HAP-1 (cell line): Measurements from ENCODE around the gene MCM5.
A peak's percentile ranks its signal among the peaks of the same experiment; 100 is the strongest.

Source experiments
- DNase-seq, 2 experiments: peaks; one replicate each; pipeline ENCODE4 v3.0.0-alpha.2; 2016 to 2020; ENCODE audit warnings: low spot score in 2 of 2
- H3K27me3 ChIP-seq: fragments of 250-450 bp; sonication (Bioruptor Pico); 2 replicates; pipeline ENCODE4 v1.5.1; 2020; ENCODE audit warnings: low read depth, mild to moderate bottlenecking, moderate library complexity
- H3K36me3 ChIP-seq: fragments of 250-450 bp; sonication (Bioruptor Pico); replicated peaks from 2 replicates; pipeline ENCODE4 v1.5.1; 2020; ENCODE audit warnings: mild to moderate bottlenecking
- H3K4me1 ChIP-seq: fragments of 250-450 bp; sonication (Bioruptor Pico); 2 replicates; pipeline ENCODE4 v1.5.1; 2020; ENCODE audit warnings: mild to moderate bottlenecking
- H3K4me3 ChIP-seq: fragments of 250-450 bp; sonication (Bioruptor Pico); 2 replicates; pipeline ENCODE4 v1.5.1; 2020; ENCODE audit warnings: mild to moderate bottlenecking, moderate library complexity
- H3K9me3 ChIP-seq: fragments of 250-450 bp; sonication (Bioruptor Pico); 2 replicates; pipeline ENCODE4 v1.5.1; 2020; ENCODE audit warnings: mild to moderate bottlenecking, moderate library complexity
- in situ Hi-C: fragments of 300-500 bp; cut with MboI; formaldehyde crosslinking; loops from 3 replicates; pipeline ENCODE4 v1.14.3; 2020; ENCODE audit warnings: low sequenced_read_pairs, inconsistent platforms, mixed read lengths

The MCM5 gene

DNA sequence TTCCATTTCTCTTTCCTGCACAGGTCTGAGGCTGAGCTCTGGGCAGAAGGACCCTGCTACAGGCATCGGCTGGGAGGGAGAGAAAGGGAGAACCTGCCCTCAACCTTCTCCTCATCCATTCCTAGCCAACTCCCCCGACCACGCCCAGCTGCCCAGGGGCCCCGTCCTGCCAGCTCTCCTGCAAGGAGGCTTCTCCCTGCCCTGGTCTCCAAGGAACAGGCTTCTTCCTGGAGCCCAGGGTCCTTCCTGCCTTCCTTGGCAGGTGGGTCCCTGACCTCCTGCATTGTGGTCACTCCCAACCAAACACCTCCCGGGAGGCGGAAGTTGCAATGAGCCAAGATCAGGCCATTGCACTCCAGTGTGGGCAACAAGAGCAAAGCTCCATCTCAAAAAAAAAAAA is 31.6 kb upstream of the MCM5 start:
- Histone ChIP-seq H3K4me1 (peaks cover 26% of the 10 kb centered on the region), H3K36me3 (no peaks in the 10 kb centered on the region), H3K4me3 (no peak overlapping the region), H3K9me3 (0 out of 2 replicates have a peak, but pooled peaks cover 2% of the 10 kb centered on the region), H3K27me3 (no peaks in the 10 kb centered on the region)
- in situ Hi-C loops, result no loop called here
- DNase-seq, result no peak

DNA sequence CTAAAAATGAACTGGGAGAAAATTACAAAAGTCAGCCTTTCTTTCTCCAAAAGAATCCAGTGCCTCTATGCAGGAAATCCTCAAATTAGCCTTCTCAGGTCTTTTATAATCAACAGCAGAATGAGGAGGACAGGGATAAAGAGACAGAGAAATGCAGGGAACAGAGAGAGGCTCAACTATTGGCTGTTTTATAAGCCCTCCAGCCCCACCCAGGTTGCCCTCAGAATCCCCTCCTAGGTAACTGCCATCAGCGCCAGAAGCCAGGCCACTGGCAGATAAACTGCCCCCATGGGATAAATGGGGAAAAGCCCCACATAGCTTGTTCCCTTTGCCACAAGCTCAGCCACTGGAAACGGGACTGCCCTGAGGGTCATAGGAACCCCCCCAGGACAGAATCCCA is 29.9 kb upstream of the MCM5 start:
- DNase-seq, result peak; percentile 71 to 75
- in situ Hi-C loops, result no loop called here

DNA sequence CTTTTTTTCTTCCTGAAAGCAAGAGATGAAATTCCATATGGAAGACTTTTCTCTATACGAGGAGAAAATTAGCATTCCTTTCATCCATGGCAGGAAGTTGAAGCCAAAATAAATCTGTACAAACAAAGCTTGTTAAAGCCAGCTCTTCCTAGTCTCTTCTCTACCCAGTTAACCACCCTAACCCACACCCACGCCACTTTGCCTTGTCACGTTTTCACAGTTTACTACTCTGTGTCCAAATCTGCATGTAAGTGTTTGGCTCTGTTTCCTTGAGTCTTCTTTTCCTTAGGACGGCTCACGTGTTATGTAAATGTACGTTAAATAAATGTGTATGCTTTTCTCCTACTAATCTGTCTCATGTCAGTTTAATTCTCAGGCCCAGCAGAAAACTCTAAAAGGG is 26.2 kb upstream of the MCM5 start:
- peak in 1 of 2 experiments; percentile 34 for DNase-seq
- H3K4me3 ChIP-seq, result no peak overlapping the region
- H3K4me1 ChIP-seq, result peaks cover 49% of the 10 kb centered on the region
- H3K9me3 ChIP-seq, result 0 out of 2 replicates have a peak, but pooled peaks cover 2% of the 10 kb centered on the region
- H3K36me3 ChIP-seq, result no peaks in the 10 kb centered on the region
- no peaks in the 10 kb centered on the region for H3K27me3 ChIP-seq
- in situ Hi-C loops, result no loop called here

More for the DNA sequence above, 29.9 kb upstream of the MCM5 start:
- H3K4me1 ChIP-seq, result peaks cover 30% of the 10 kb centered on the region
- no peaks in the 10 kb centered on the region for H3K36me3 ChIP-seq
- H3K9me3 ChIP-seq, result 0 out of 2 replicates have a peak, but pooled peaks cover 2% of the 10 kb centered on the region
- no peaks in the 10 kb centered on the region for H3K27me3 ChIP-seq
- no peak overlapping the region for H3K4me3 ChIP-seq

DNA sequence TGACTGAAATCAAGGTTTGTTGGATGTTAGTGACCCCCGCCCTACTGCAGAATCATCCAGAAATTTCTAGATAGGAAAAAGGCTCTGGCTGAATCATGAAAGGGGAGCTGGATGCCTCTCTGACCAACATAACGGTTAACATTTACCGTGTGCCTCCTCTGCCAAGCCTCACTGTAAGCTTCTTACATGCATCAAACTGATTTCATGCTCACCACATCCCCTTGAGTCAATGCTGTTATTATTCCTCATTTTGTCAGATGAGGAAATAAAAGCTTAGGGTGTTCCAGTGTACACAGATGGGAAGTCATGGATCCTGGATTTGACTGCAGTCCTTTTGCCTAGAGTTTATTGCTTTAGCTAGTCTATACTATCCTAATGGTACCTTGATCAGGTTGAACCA is 24.9 kb upstream of the MCM5 start:
- Histone ChIP-seq H3K9me3 (no peaks in the 10 kb centered on the region), H3K27me3 (no peaks in the 10 kb centered on the region), H3K36me3 (no peaks in the 10 kb centered on the region), H3K4me3 (no peak overlapping the region), H3K4me1 (peaks cover 43% of the 10 kb centered on the region)
- in situ Hi-C loops, result no loop called here
- DNase-seq, result no peak

DNA sequence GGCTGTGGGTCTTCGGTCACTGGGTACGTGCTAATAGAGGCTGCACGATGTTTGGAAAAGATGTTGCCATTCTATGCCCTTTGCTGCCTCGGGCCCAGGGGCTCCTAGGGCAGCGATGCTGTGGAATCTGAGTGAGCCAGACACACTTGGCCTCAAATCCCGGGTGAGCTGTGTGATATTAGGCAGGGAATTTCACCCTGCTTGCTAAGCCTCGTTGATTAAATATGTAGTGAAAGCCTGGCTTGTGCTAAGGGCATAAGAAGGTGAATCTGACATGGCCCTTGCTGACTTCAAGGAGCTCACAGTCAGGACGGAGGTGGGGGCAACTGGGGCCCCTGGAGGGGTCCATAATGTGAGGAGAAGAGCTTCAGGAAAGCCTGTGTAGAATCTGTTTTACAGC is 24.4 kb upstream of the MCM5 start:
- H3K36me3 ChIP-seq, result no peaks in the 10 kb centered on the region
- in situ Hi-C loops, result no loop called here
- peaks cover 40% of the 10 kb centered on the region for H3K4me1 ChIP-seq
- no peaks in the 10 kb centered on the region for H3K9me3 ChIP-seq
- H3K27me3 ChIP-seq, result no peaks in the 10 kb centered on the region
- no peak for DNase-seq
- no peak overlapping the region for H3K4me3 ChIP-seq

DNA sequence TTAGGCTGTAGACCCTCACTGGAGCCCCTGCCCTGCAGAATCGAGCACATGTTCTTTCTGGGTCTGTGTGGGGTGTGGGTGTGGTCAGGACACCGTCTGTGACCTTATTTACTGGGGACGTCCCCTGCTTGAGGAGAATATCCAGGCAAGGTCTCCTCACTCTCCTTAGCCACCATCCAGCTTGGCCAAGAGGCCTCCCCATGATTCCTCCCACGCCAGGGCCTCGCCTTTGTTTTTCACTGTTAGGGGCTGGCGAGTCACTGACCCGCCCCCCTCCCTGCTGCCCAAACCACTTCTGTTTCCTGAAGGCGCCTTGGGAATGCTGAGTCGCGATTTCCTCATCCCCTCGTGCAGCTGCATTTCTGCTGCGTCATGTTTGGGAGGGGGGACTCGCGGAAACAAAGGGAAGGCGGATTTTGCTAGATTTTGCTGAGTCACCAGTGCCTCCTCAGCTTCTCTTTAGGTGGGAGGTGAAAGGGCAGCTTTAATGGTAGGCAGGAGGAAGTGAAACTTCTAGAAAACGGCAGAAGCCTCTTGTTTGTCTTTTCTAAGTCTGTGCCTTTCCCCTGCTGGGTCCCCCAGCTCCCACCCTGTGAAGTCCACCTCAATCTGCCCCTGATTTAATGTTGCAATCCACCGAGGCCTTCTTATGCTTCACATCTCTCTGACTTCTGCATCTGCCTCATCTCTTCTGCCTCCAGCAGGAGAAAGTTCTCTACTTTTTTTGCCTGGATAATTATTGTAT is 23.0 kb upstream of the MCM5 start:
- Histone ChIP-seq H3K4me1 (peaks cover 48% of the 10 kb centered on the region), H3K27me3 (no peaks in the 10 kb centered on the region), H3K9me3 (no peaks in the 10 kb centered on the region), H3K36me3 (no peaks in the 10 kb centered on the region), H3K4me3 (no peak overlapping the region)
- in situ Hi-C loops, result no loop called here
- DNase-seq, result peak; percentile 91 to 94

DNA sequence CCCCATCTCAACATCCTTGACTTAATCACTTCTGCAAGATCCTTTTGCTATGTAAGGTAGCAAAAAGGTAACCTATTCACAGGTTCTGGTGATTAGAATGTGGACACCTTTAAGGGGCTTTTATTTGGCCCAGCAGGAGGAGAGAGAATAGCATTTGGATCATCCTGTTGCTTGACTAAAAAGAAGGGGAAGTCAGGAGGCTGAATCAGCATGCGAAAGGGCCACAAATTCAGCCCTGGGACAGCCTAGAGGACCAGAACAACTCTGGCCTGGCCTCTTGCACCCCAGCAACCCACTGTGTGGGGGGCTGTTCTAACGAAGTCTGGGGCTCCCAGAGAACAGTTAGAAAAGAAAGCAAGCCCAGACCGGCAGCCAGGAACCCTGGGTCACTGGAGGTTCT is 22.2 kb upstream of the MCM5 start:
- H3K9me3 ChIP-seq, result no peaks in the 10 kb centered on the region
- H3K36me3 ChIP-seq, result no peaks in the 10 kb centered on the region
- in situ Hi-C loops, result no loop called here
- peaks cover 46% of the 10 kb centered on the region for H3K4me1 ChIP-seq
- no peak overlapping the region for H3K4me3 ChIP-seq
- H3K27me3 ChIP-seq, result no peaks in the 10 kb centered on the region
- DNase-seq, result no peak

DNA sequence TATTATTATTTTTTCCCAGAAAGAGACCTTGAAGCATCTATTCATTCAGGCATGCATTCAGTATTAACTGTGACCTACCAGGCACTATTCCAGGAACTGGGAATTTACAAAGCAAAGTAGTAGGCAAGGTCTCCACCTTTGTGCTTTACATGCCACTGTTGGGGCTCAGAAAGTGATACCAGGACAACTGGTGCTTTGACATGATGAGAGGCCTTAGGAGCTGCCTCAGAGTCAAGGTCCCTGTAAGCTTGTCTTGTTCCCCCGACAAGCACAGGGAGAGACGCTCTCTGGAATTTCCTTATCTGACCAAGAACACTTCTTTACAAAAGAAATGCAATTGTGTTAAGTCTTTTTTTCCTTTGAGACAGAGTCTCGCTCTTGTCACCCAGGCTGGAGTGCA is 21.3 kb upstream of the MCM5 start:
- peaks cover 43% of the 10 kb centered on the region for H3K4me1 ChIP-seq
- DNase-seq, result no peak

DNA sequence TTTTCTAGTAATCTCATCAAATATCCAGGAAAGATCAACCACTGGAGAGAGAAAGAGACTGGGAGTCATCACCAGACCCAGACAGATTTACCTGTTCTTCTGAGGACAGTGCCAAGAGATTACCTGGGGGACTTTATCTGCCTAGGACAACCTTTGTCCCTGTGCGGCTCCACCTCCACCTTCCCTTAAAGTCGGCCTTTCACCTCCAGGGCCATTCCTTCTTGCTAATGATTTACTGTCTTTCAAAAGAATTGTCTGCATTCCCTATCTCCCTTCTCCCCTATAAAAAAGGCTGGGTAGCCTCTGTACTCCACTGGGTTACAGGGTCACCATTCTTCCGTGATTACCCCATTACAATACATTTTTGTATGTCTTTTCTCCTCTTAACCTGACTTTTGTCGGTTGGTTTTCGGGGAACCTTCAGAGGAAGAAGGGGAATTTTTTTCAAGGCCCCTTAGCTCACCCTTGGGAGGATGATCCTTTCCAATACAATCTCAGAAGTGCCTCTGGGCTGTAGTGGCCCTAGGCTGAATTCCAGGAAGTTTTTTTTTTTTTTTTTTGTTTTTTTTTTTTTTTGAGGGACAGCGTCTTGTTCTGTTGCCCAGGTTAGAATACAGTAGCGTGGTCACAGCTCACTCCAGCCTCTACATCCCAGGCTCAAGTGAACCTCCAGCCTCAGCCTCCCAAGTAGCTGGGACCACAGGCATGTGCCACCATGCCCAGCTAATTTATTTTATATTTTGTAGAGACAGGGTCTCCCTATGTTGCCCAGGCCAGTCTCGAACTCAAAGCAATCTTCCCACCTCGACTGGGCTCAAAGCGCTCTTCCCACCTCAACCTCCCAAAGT is 20.6 kb upstream of the MCM5 start:
- no peak overlapping the region for H3K4me3 ChIP-seq
- in situ Hi-C loops, result no loop called here
- H3K9me3 ChIP-seq, result no peaks in the 10 kb centered on the region
- no peaks in the 10 kb centered on the region; the same call in 1 of the 2 replicates for H3K36me3 ChIP-seq
- no peak for DNase-seq
- no peaks in the 10 kb centered on the region for H3K27me3 ChIP-seq
- H3K4me1 ChIP-seq, result peaks cover 41% of the 10 kb centered on the region

More for the DNA sequence above, 21.3 kb upstream of the MCM5 start:
- Histone ChIP-seq H3K36me3 (no peaks in the 10 kb centered on the region; the same call in 1 of the 2 replicates), H3K4me3 (no peak overlapping the region), H3K27me3 (no peaks in the 10 kb centered on the region), H3K9me3 (no peaks in the 10 kb centered on the region)
- in situ Hi-C loops, result no loop called here

DNA sequence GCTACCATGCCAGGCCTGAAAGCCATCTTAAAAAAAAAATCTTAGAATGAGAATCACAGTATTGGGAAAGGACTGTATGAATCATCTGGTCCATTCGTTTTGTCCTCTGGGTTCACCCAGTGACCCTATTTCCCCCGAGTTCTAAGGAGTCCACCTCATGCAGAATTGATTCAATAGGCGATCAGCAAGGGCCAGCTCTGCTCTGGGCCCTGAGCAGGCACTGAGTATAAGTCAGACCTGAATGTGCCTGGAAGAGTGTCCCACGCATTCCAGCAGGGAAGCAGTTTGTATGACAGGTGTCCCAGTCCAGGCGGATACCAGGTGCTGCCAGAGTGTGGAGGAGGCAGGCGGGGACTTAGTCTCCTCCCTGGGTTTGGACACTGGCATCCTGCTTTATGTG is 19.9 kb upstream of the MCM5 start:
- no peak for DNase-seq
- peaks cover 41% of the 10 kb centered on the region for H3K4me1 ChIP-seq
- H3K9me3 ChIP-seq, result no peaks in the 10 kb centered on the region
- H3K36me3 ChIP-seq, result no peaks in the 10 kb centered on the region; the same call in 1 of the 2 replicates
- no peak overlapping the region for H3K4me3 ChIP-seq
- in situ Hi-C loops, result no loop called here
- no peaks in the 10 kb centered on the region for H3K27me3 ChIP-seq

DNA sequence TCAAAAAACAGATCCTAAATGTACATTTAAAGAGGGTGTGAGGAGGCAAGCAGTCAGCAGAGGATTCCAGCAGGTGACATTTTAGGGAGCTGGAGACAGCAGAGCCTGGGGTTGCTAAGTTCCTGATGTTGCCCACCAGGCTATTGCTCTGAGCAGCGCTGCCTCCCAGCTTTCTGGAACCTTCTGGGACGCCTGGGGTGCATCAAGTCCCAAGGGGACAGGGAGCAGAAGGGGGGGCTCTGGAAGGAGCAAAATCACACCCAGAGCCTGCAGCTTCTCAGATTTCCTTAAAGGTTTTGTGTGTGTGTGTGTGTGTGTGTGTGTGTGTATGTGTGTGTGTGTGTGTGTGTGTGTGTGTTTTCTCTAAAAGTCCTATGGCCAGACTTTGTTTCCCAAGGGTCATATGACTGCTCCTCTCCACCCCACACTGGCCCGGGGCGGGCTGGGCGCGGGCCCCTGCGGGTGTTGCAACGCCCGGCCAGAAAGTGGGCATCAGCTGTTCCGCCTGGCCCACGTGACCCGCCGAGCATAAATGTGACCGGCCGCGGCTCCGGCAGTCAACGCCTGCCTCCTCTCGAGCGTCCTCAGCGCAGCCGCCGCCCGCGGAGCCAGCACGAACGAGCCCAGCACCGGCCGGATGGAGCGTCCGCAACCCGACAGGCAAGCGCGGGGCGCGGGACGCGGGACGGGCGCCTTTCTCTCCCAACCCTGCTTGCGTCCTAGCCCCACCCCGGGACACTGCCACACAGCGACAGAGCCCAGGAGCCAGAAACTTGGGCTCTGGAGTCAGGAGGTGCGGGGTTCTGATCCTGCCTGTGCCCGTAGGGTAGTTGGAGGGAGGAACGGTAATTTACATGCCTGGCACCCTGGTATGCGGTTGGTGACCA is 19.2 kb upstream of the MCM5 start, which contains the start of gene HMOX1:
Gene HMOX1, plus strand, starts transcription at position 560 of the 887 bp plus-strand sequence. Its CDS starts 78 bp downstream, at position 638.
- no peaks in the 10 kb centered on the region for H3K27me3 ChIP-seq
- H3K4me3 ChIP-seq, result peak within 1 kb of the TSS; percentile 50
- H3K4me1 ChIP-seq, result peaks cover 41% of the 10 kb centered on the region
- peak; percentile 72 to 90 for DNase-seq
- in situ Hi-C loops, result no loop called here
- H3K36me3 ChIP-seq, result no peaks in the 10 kb centered on the region; the same call in 1 of the 2 replicates
- H3K9me3 ChIP-seq, result no peaks in the 10 kb centered on the region

DNA sequence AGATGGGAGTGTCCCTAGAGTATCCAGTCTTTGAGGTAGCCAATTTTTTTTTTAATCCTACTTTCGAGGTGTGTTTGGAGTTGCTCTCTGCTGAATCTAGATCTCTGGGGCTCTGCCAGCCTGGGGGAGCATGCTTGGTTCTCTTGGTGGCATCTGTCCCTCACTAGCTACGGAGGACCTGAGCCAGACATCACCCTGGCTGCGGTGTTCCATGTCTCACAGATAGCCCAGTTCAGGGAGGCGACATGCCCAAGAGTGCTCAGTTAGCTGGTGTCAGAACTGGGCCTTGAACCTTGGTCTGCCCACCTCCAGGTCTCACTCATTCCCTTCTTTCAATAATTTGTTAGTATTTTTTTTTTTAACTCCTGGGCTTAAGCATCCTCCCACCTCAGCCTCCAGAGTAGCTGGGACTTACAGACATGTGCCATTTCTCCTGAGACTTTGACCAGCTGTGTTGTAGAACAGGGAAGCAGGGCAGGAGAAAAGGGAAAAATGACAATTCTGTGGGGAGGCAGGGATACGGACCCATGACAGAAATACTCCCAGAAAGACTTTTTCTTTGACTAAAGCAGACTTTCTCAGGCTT is 18.4 kb upstream of the MCM5 start:
- peaks cover 39% of the 10 kb centered on the region for H3K4me1 ChIP-seq

DNA sequence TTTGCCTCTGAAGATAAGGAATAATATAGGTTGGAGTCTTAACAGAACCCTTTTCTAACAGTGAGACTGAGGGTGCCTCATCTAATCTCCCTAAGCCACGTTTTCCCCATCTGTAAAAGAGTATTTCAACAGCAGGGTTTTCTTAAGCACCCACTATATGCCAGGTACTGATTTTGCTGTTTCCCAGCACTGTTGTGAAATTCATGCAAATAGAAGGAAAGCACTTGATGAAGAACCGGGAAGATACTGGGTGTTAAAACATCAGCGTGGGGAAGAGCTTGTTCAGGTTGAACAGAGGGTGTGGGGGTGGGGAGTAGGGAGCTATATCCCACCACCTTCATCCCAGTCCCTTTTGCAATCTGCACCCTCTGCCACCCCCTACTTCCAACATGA is 16.3 kb upstream of the MCM5 start:
- H3K4me3 ChIP-seq, result no peak overlapping the region

More for the DNA sequence above, 18.4 kb upstream of the MCM5 start:
- H3K27me3 ChIP-seq, result no peaks in the 10 kb centered on the region
- in situ Hi-C loops, result no loop called here
- H3K4me3 ChIP-seq, result peak overlapping the region; percentile 50
- no peaks in the 10 kb centered on the region for H3K9me3 ChIP-seq
- peak in 1 of 2 experiments; percentile 16 for DNase-seq
- H3K36me3 ChIP-seq, result no peaks in the 10 kb centered on the region; the same call in 1 of the 2 replicates

More for the DNA sequence above, 16.3 kb upstream of the MCM5 start:
- in situ Hi-C loops, result no loop called here
- Histone ChIP-seq H3K9me3 (no peaks in the 10 kb centered on the region), H3K36me3 (peaks cover 5% of the 10 kb centered on the region; the same call in 1 of the 2 replicates), H3K27me3 (no peaks in the 10 kb centered on the region), H3K4me1 (peaks cover 23% of the 10 kb centered on the region)
- no peak for DNase-seq
